ENCODE data around the gene LYSMD2.

DNA sequence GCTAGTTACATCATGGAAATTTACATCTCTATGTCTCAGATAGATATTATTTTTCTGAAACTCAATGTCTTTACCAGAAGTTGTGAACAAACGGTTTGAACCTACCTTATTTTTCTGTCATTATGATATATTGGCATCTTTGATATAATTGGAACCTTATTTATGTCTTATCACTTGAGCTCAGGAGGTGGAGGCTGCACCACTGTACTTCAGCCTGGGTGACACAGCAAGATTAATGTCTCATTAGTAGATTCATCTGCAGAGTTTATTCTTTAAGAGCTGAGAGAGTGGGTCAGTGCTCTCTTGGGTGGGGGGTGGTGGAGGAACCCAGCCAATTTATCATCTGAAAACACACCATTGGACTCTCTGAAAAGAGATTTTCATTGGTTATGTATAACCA, 34.7 kb downstream of the LYSMD2 start:
- TF ChIP-seq, protein P1, sequence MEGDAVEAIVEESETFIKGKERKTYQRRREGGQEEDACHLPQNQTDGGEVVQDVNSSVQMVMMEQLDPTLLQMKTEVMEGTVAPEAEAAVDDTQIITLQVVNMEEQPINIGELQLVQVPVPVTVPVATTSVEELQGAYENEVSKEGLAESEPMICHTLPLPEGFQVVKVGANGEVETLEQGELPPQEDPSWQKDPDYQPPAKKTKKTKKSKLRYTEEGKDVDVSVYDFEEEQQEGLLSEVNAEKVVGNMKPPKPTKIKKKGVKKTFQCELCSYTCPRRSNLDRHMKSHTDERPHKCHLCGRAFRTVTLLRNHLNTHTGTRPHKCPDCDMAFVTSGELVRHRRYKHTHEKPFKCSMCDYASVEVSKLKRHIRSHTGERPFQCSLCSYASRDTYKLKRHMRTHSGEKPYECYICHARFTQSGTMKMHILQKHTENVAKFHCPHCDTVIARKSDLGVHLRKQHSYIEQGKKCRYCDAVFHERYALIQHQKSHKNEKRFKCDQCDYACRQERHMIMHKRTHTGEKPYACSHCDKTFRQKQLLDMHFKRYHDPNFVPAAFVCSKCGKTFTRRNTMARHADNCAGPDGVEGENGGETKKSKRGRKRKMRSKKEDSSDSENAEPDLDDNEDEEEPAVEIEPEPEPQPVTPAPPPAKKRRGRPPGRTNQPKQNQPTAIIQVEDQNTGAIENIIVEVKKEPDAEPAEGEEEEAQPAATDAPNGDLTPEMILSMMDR (IDR thresholded peaks at IDR 0.05): no peak
- no peak for TF ChIP-seq ZFX (IDR thresholded peaks at IDR 0.05; ENCODE audit: borderline replicate concordance)
